Stimulated activated CD4-positive, alpha-beta T cell treated with anti-CD3 and anti-CD28 coated beads, Interleukin-4, amount 100 ng/mL, for 24 hours (primary cell): Measurements from ENCODE around the gene PMM1.
A peak's percentile ranks its signal among the peaks of the same experiment; 100 is the strongest.
"Not testable (repeated sequence)": the region's sequence is repeated elsewhere in the genome, so short reads cannot be mapped to it uniquely, and the experiment has no call there.

ENCODE experiments used
- DNase-seq: peaks from one replicate; pipeline ENCODE4 v3.0.0-alpha.2; 2020

Gene PMM1

DNA sequence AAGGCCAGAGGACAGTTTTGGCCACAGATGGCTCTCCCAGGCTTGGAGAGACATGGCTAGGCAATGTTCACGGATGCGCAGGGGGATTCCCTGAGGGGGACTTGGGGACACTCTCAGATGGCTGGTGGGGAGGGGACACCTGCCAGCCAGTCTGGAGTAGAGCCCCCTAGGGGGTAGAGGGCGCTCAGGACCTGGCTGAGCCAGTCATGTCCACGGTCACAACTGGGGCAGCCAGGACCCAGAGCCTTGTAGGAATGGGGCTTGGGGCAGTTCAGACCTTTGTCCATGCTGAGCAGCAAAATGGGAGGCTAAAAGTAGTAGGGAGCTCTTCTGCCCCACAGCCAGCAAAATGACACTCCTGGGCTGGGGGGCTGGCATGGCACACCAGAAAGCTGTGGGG is 27.2 kb downstream of the PMM1 start:
- no peak for DNase-seq

DNA sequence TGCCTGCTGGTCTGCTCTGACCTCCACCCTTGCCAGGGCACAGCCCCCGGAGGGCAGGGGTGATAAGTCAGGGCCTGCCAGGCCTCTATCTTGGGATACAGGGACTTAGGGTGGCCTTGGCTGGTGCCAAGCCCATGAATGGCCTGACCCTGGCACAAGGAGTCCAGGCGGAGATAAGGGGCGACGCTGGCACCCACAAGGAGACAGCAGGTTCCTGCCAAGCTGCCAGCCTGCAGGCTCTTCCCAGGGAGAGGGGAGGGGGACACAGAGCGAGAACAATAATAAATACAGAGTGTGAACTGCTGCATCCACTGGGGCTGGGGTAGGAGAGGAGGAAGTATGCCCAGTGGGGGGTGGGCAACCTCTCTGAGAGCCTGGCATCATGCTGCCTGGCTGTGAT is 27.9 kb downstream of the PMM1 start:
- DNase-seq: no peak

DNA sequence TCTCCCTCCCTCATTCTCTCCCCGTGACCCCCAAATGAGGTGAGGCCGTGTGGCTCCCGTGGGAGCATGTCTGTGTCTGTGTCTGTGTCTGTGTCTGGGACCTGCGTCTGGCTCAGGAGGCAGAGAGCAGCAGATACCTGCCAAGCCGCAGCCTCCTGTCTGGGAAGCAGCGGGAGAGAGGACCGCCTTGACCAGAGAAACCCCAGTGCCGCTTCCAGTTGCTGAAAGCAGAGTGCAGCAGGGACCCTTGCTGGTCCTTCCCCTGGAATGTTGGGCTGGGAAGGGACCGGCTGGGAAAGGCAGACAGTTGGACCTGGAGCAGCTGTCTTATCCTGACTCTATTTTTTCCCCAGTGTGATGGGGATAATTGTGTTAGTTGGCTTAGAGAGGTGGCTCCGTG is 28.3 kb downstream of the PMM1 start:
- no peak for DNase-seq

DNA sequence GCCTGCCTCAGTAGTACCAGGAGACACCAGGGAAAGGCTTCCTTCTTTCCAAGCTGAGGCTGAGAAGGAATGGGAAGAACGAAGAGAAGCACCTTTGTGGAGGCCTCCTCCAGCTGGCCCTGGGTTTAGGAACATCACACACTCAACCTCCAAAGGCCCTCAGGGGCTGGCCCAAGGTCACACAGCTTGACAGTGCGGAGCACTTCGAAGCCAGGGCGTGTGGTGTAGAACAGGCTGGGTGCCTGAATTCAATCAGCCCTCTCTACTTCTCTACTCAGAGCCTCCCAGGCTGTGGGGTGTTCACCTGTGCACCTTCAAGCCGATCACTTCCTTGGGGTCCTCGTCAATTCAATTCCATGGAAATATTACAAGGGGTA is 29.6 kb downstream of the PMM1 start:
- no peak for DNase-seq

DNA sequence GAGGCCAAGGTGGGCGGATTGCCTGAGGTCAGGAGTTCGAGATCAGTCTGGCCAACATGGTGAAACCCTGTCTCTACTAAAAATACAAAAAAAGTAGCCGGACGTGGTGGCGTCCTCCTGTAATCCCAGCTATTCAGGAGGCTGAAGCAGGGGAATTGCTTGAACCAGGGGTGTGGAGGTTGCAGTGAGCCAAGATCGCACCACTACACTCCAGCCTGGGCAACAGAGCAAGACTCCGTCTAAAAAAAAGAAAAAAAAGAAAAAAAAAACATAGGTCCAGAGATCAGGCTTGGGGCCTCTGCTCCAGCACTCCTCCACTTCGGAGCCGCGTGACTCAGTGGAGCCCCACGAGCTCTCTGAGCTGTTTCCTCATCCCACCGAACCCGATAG is 31.4 kb downstream of the PMM1 start:
- not testable (repeated sequence) for DNase-seq

DNA sequence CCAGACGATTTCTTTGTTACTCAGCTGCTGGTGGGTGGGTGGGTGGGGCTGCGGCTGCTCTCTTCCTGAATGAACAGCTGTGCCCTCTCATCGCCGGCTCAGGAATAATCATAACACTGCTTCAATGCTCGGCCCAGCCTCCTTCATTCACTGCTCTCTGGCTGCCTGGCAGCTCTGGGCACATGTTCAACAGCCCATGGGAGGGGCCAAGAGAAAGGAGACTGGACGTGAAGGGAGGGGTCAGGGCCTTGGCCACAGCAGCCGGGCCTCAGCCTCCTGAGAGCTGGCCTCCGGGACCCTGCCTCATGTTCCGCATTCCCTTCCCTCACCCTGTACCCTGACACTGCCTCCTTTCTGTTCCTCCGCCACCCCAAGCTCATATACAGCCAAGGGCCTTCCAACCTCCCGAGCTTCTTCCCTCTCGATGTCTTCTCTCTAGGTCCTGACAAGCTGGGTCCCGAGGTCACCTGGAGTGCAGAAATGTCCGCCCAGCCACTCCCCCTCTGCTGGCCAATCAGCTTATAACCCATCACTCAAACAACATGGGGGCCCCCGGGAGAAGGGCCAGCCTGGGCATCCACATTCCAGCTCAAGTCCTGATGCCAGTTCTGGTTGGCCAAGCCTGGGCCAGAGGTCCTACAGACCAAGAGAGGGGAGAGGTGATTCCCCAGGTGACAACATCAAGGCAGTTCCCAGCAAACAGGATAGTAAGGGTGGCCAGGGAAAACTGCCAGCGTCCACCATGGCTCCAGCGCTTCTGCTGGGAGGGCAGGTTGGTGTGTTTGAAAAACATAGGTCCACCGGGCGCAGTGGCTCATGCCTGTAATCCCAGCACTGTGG is 32.0 kb downstream of the PMM1 start:
- peak; percentile 20 for DNase-seq

DNA sequence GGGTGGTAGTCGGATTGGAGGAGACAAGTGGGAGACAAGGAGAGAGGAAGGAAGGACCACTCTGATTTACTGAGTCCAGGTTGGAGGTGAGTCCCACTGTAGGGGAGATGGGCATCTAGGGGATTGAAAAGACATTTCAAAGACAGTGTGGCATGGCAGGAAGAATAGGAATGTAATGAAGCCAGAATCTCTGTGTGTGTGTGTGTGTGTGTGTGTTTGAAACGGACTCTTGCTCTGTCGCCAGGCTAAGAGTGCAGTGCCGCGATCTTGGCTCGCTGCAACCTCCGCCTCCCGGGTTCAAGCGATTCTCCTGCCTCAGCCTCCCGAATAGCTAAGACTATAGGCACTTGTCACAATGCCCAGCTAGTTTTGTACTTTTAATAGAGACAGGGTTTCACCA is 33.1 kb downstream of the PMM1 start:
- DNase-seq: no peak

DNA sequence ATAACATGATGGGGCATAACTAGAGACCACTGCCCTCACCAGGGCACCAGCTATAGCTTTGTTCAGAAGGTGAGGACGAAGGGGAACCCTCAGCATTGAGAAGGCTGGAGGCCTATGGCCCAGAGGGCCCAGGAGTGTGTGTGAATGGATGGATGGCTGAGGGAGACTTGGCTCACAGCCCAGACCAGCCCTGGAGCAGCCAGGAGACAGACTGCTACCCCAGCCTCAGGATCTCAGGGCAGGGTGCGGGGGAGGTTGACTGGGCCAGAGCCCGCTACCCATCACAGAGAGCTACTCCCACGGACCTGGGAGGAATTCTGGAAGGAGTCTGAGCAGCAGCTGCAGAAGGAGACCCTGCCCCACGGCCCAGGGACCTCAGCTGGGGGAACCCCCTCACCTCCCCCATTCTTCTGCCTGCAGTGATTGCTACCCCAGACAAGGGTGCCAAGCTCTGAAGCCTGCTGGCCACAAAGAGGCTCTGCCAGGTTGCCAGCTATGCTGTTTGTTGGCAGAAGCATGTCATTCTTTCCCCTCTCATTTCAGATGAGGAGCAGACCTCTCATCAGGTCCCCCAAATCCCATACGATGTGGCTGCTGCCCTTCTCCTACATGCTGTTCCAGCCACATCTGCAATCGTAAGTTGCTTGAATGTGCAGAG is 34.2 kb downstream of the PMM1 start:
- no peak for DNase-seq

DNA sequence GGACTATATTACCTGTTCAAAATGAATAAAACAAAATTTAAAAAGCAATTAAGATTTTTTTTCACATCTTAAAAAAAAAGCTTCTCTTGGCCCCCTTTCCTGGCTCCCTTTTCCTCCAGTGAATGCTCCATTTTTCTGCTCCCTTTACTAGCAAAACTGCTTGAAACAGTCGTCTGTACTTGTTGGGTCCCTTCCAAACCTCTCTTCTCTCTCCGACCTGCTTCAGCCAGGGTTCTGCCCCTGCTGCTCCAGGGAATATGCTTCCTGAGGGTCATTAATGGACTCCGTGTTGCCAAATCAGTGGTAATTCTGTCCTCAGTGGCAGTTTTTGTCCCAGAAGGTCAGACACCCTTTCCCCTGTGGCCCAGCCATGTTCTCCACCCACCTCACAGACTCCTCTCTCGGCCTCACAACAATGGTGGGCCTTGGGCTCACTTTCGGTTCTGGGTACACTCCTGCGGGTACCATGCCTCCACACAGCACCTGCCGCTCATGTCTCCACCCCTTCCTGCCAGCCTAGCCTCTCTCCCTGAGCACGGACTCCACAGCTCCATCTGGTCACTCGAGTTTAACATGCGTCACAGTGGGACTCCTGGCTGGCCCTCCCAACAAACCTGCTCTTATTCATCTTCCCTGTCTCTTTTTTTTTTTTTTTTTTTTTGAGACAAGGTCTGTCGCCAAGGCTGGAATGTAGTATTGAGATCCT is 37.6 kb downstream of the PMM1 start:
- no peak for DNase-seq

DNA sequence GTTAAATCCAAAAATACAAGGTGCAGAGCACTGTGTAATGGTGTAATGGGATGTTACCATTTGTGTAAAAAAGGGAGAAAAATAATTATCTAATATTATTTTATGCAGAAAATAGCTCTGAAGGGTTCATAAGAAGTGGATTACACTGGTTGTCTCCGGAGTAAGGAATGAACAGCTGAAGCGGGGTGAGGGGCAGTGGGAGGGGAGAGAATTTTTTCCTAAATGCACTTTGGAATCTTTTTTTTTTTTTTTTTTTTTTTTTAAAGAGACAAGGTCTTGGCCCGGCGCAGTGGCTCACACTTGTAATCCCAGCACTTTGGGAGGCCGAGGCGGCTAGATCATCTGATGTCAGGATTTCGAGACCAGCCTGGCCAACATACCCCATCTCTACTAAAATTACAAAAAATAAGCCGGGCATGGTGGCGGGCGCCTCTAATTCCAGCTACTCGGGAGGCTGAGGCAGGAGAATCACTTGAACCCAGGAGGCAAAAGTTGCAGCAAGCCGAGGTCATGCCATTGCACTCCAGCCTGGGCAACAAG is 38.6 kb downstream of the PMM1 start:
- DNase-seq: no peak

DNA sequence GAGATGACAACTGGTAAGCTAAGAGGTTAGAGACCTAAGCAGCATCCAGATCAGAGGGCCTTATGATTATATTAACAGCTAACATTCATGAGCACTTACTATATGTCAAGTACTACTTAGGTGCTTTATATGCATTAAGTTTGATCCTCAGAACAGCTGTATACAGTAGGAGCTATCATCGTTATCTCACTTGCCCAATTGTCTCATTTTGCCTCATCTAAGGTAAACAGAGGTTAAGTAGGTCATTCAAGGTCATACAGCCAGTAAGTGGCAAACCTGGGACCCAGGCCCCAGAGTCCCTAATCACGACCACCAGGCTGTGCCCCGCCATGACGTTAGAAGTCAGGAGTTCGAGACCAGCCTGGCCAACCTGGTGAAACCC is 40.8 kb downstream of the PMM1 start:
- no peak for DNase-seq

DNA sequence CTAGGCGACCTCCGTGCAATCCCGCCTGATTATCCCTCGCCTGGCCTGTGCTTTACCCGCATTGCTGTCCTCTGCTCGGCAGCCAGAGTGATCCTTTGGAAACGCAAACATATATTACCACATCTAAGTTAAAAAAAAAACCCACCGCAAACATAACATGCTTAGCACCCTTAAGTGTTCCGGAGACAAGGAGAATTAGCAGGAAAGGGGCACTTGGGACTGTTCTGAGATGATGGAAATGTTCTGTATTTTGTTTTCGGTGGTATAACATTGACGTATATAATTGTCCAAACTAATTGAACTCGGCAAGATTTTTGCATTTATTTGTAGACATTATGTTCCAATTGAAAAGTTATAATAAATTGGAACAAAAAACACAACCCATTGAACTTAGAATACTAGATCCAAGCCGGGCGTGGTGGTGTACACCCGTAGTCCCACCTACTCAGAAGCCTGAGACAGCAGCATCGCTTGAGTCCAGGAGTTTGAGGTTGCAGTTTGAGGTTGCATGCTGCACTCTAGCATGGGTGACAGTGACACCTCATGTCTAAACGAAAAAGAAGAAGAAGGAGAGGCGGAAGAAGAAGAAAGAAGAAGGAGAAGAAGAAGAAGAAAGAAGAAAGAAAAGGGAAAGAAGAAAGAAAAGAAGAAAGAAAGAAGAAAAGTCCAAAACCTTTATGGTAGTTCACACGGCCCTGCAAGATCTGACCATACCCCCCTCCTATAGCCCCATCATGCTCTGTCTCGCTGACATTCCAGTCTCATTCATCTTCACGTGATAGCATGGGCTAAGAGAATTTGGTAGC is 44.8 kb downstream of the PMM1 start:
- DNase-seq: no peak

DNA sequence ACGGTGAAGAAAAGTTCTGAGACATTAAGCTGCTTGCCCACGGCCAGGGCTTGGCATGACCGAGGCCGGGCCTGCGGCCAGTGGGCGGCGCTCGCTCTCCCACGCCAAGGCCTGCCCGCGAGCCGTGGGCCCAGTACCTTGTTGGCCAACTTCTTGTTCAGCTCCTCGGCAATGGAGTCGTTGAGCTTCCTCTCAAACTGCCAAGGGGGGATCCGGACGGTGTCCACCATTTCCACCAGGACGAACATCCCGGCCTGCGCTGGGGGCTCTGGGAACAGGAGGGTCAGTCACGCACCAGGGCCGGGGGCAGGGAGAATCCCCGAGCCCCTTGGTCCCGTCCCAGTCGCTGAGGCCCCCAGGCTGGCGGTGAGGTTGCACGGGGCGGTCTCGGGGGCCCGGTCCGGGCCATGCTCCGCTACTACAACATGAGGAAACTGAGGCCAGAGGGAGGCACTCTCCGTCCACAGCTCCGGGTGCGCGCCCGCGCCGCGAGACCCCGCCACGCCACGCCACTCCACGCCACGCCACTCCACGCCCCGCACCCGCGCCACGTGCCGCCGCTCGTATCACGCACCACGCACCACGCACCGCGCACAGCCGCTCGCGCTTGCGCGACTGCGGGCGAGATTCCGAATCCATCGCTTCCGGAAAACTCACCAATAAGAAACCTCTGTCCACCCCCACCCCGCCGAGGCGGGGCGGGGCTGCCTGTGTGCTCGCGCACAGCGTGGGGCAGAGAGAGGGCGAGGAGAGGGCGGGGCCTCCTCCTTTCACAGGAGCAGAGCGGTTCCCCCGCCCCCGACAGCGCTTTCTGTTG is 45.6 kb downstream of the PMM1 start, which contains the start of gene POLR3H:
Gene POLR3H (minus strand): TSS at position 617 of the 817 bp plus-strand sequence. CDS start 369 bp downstream, at position 248.
- DNase-seq: peak; percentile 98

DNA sequence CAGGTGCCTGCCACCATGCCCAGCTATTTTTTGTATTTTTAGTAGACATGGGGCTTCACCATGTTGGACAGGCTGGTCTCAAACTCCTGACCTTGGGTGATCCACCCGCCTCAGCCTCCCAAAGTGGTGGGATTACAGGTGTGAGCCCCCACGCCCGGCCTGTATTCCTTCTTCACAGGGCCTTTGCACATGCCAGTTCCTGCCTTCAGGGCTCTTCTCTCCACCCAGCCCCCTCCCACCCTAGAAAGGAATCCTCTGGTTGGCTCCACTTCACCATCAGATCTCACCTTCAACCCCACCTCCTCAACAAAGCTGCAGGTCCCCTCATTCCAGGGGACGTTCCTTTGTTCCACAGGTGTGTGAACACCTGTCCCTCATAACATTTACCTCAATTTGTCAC is 47.4 kb downstream of the PMM1 start:
- no peak for DNase-seq

DNA sequence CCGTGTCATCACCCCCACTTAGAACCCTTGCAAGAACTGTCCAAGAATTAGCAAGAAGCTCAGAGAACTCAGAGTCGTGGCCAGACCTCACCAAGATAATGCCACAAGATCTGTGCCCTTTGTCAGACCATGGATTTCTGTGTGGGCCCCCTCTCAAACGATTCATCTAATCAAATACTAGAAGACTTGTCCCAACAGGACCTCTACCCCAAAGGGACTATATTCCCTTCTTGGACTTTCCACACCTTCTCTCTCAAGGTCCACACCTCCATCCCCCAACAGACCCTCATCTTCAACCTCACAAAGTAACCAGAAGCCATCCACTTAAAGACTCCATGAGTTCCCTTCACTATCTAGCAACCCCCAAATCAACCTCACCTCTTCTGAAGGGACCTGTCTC is 48.2 kb downstream of the PMM1 start:
- no peak for DNase-seq

DNA sequence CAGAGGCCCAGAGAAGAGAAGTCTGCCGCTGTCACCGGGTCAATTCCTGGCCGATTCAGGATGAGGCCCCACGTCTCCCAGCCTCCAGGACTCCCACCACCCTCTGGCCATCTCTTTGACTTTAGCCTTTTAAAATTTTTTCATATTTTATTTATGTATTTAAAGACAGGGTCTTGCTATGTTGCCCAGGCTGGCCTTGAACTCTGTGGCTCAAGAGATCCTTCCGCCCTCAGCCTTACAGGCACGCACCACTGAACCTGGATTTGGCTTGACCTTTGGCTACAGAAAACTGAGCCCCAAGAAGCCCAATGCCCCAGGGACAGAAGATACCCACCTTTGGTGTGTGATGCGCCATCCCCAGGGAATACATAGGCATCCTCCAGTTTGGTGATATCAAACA is 49.3 kb downstream of the PMM1 start:
- no peak for DNase-seq

DNA sequence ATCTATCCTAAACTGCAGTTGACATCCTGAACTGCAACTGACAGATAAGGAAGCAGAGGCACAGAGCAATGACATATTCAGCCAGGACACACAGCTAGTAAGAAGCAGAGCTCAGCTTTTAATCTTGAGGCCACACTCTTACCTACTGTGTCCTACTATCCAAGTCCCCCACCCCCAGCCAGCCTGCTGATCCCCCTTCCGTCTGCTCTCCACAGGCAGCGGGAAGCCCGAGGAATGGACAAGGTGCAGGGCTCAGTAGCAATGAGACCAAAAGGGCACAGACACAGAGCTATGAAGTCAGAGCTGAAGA is 49.7 kb downstream of the PMM1 start:
- no peak for DNase-seq

DNA sequence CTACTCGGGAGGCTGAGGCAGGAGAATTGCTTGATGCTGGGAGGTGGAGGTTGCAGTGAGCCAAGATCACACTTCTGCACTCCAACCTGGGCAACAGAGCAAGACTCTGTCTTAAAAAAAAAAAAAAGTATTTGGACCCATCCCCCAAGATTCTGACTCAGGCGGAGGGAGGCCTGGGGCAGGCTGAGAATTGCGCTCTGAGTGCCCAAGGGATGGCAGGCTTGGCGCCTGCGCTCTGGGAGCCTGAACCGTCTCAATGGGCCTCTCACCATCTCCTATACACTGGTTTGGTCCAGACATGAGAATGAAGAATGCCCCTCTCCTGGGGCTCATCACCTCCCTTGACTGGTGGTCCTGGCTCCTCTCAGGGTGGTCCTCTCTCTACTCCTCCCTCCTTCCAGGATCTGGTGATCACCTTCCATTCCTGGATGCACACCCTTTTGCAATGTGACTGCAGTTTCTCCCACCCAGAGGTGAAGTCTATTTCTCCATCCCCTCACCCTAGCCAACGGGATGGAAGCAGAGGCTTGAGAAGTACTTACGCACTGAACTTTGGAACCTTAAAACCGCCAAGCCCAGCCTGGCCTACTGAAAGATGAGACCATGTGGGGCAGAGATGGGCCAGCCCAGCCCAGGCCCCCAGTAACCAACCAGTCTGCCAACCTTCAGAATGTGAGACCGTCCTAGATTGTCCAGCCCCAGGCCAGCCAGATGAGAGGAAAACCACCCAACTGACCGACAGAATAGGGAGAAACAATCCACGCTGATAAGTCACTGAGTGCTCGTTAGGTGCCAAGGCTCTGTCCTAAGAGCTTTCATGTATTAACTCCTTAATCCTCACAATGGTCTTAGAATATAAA is 50.3 kb downstream of the PMM1 start:
- no peak for DNase-seq

DNA sequence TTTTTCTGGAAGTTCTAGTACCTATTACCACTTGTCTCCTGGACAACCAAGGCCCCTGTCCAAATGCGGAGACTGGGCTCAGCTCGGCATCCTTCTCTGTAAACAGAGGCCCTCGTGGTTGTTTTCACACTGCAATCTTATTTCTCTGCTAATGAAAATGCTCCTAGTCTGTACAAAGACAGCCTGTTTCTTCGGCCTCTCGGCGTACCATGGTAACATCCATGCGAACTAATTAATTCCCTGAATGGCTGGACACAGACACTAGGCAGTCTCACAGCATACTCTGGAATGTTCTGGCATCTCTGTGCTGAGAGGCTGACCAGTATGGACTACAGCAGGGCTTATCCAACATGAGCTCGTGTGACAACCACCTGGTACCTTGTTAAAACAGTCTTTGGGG is 51.1 kb downstream of the PMM1 start:
- DNase-seq: no peak

DNA sequence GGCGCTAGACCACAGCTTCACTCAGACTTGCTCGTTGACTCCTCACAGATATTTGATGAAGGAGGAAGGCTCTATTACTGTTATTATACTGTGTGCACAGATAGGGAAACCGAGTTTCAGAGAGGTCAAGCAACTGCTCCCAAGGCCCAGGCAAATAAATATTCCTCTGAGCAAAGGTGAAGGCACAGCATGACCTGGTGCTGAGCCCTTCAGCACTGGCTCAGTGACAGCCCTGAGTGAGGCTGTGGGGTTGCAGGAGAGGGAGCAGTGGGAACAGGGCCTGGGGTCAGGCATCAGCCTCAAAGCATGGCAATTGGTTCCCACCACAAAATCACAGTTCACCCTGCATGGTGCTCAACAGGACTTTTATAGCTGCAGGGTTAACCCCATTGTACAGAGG is 52.4 kb downstream of the PMM1 start:
- DNase-seq: no peak

DNA sequence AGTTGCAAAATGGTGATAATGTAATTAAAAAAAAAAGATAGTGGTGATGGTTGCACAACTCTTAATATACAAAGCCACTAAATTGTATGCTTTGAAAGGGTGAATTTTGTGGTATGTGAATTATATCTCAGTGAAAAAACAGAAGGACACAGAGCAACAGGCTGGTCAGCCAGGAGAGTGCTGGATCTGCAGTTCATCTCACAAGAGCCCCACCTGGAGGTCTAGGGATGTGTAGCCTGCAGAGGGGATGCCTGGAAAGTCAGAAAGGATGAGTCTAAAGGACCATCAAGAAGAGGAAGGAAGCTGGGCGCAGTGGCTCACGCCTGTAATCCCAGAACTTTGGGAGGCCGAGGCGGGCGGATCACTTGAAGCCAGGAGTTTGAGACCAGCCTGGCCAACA is 54.4 kb downstream of the PMM1 start:
- DNase-seq: no peak
